Measurements from ENCODE around the gene IL16.

Gene IL16

GRCh38 chr15:81293728-81294515 is 97.2 kb downstream of the IL16 start:
- DNase-seq (ENCODE audit: low read depth in 3 of 3), result peak; percentile 52 to 57 (median 54)

GRCh38 chr15:81294516-81294880 is 97.8 kb downstream of the IL16 start:
- no peak for DNase-seq (ENCODE audit: low read depth in 3 of 3)

GRCh38 chr15:81295486-81296121 is 98.9 kb downstream of the IL16 start:
- no peak for DNase-seq (ENCODE audit: low read depth in 3 of 3)

GRCh38 chr15:81296186-81296585 is 99.5 kb downstream of the IL16 start:
- DNase-seq (ENCODE audit: low read depth in 3 of 3), result no peak

DNA sequence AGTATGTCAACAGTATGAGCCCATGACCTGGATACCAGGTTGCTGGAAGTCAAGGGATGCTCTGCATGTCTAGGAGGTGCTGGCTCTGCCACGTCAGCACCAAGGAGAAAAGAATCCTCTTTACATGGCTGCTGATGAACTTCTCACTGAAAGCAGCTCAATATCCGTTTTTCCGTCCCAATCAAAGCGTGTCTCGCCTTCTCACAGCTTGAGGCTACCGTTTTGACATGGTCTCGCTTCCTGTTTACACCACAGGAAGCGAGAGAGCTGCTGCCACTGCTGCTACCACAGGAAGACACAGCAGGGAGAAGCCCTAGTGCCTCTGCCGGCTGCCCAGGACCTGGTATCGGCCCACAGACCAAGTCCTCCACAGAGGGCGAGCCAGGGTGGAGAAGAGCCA is 100.0 kb downstream of the IL16 start:
- peak in 2 of 3 experiments; percentile 27 to 44 for DNase-seq (ENCODE audit: low read depth in 3 of 3)

GRCh38 chr15:81297147-81297572 is 100.5 kb downstream of the IL16 start:
- DNase-seq (ENCODE audit: low read depth in 3 of 3), result no peak

GRCh38 chr15:81297603-81298575 is 101.2 kb downstream of the IL16 start:
- DNase-seq (ENCODE audit: low read depth in 3 of 3), result no peak

DNA sequence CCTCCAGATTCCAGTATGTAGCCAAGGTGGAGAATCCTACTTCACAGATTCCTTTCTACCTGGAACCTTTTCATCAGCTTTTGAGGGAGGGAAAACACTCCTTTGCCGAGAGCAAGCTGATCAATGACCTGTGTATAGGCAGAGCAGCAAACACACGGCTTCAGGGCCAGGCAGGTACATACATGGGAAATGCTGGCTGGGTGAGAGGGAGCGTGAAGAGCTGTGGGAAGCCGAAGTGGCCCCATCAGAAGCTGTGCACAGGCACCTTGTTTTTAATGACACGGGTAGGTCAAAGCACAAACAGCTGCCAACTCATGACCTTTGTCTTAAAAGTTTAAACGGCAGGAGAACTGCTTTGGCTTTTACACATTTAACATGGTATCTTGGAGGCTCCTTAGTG is 101.9 kb downstream of the IL16 start:
- no peak for DNase-seq (ENCODE audit: low read depth in 3 of 3)

DNA sequence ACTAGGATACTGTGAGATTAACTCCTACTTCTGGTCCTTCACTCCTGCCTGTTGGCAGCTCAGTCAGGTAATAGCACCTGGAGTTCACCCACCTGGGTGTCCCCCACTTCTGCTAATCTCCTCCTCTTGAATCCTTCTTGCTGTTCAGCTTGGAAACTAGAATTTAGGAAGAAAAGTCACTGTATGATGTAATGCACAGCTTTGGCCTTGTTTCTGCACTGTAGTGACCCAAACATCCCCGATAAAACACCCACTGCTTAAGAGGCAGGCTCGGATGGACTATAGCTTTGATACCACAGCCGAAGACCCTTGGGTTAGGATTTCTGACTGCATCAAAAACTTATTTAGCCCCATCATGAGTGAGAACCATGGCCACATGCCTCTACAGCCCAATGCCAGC is 102.5 kb downstream of the IL16 start:
- DNase-seq (ENCODE audit: low read depth in 3 of 3), result no peak

DNA sequence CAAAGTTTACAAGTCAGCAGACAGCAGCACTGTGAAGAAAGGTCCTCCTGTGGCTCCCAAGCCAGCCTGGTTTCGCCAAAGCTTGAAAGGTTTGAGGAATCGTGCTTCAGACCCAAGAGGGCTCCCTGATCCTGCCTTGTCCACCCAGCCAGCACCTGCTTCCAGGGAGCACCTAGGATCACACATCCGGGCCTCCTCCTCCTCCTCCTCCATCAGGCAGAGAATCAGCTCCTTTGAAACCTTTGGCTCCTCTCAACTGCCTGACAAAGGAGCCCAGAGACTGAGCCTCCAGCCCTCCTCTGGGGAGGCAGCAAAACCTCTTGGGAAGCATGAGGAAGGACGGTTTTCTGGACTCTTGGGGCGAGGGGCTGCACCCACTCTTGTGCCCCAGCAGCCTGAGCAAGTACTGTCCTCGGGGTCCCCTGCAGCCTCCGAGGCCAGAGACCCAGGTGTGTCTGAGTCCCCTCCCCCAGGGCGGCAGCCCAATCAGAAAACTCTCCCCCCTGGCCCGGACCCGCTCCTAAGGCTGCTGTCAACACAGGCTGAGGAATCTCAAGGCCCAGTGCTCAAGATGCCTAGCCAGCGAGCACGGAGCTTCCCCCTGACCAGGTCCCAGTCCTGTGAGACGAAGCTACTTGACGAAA is 103.1 kb downstream of the IL16 start:
- no peak for DNase-seq (ENCODE audit: low read depth in 3 of 3)

GRCh38 chr15:81301385-81301784 is 104.7 kb downstream of the IL16 start:
- DNase-seq (ENCODE audit: low read depth in 3 of 3), result no peak

GRCh38 chr15:81301815-81302399 is 105.2 kb downstream of the IL16 start:
- no peak for DNase-seq (ENCODE audit: low read depth in 3 of 3)

- DNase-seq (ENCODE audit: low read depth in 3 of 3), result no peak
Observed at GRCh38 chr15:81302701-81303109, 106.0 kb downstream of the IL16 start.

- DNase-seq (ENCODE audit: low read depth in 3 of 3), result no peak
Observed at GRCh38 chr15:81303244-81304225, 106.9 kb downstream of the IL16 start.

DNA sequence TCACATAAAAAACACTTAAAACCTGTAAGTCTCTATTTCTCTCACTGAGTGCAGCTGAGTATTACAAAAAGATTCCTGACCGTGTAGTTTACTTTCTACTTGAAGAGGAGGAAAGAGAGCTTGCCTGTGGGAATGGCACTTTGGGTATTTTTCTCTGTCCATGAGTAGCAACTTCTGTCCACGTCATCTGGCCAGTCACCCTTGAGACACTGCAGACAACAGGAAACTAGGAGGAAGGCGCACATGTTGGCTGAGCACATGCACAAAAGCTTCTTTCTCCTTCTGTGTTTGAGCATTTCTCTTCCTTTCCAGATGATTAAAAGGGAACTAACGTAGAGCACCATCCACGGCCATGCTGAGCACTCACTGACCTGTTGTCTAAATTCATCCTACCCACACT is 107.5 kb downstream of the IL16 start:
- no peak for DNase-seq (ENCODE audit: low read depth in 3 of 3)

DNA sequence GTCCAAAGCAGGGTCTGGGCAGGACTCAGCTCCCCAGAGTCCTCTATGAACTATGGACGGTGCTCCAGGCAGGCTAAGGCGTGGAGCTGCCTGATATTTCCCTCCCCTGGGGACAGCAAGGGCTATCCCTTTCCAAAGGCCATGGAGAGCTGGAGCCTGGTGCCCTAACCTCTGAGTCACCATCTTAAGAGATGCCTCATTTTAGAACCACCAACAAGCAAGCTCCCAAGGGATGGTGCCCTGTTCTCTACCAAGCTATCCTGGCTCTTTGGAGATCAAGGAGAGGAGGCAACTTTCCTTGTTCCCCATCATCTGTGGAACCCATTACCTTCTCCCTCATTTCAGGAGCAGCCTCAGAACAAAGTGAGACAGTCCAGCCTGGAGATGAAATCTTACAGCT is 111.6 kb downstream of the IL16 start:
- DNase-seq (ENCODE audit: low read depth in 3 of 3), result no peak

- DNase-seq (ENCODE audit: low read depth in 3 of 3), result no peak
Observed at GRCh38 chr15:81309647-81310450, 113.2 kb downstream of the IL16 start.

DNA sequence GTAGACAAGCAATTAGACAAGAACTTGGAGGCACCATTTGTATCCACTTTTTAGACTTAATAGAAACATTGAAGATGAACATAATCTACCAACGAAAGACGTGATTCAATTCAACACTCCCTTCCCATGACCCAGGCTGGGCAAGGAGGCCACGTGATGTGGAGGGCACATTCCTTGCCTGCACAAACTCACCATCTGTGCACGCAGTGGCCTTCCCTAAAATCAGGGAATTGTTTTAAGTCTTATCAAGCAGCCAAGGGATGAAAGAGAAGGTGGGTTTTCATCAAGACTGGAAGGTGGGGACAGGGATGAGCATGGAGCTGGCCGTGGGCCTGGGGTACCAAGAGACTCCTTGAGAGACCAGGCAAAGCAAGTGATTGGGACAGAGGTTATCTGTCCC is 113.8 kb downstream of the IL16 start:
- no peak for DNase-seq (ENCODE audit: low read depth in 3 of 3)

- no peak for DNase-seq (ENCODE audit: low read depth in 3 of 3)
Observed at GRCh38 chr15:81311752-81312464, 115.2 kb downstream of the IL16 start.
